HepG2 (cell line): ENCODE data around the gene SERPINE2. TPM values are rescaled to one million over a fixed set of nuclear protein-coding genes. Genes with fewer than 3 reads are reported as not detected.

Experiments used
- MEIS1 ChIP-seq: sonication (generic); formaldehyde crosslinking; IDR thresholded peaks from 2 replicates; pipeline ENCODE4 v1.9.0; 2021; ENCODE audit warnings: mild to moderate bottlenecking, missing genetic modification reagents, moderate library complexity, borderline replicate concordance
- PCBP1 ChIP-seq: fragments of 200-400 bp; formaldehyde crosslinking; IDR thresholded peaks from 2 replicates; pipeline ENCODE4 v1.6.1; 2017; ENCODE audit warnings: mild to moderate bottlenecking, low read depth, low read length, borderline replicate concordance
- PLRG1 ChIP-seq: fragments of 450-650 bp; conservative IDR thresholded peaks from 2 replicates; pipeline ENCODE4 v1.6.1; 2016
- ZNF431 ChIP-seq: sonication (generic); formaldehyde crosslinking; IDR thresholded peaks from 2 replicates; pipeline ENCODE4 v1.9.0; 2022; ENCODE audit warnings: missing genetic modification reagents, low read depth, mild to moderate bottlenecking, borderline replicate concordance
- ZNF660 ChIP-seq: sonication (generic); formaldehyde crosslinking; IDR thresholded peaks from 2 replicates; pipeline ENCODE4 v1.5.1; 2020; ENCODE audit warnings: mild to moderate bottlenecking, low read depth, missing genetic modification reagents, borderline replicate concordance
- ZNF761 ChIP-seq: sonication (generic); formaldehyde crosslinking; conservative IDR thresholded peaks from 2 replicates; pipeline ENCODE4 v1.4.0; 2020; ENCODE audit warnings: mild to moderate bottlenecking, missing genetic modification reagents
- ZNF816 ChIP-seq: sonication (generic); formaldehyde crosslinking; IDR thresholded peaks from 2 replicates; pipeline ENCODE4 v1.8.0; 2022; ENCODE audit warnings: missing genetic modification reagents, mild to moderate bottlenecking, borderline replicate concordance
- polyA plus RNA-seq, 8 experiments: library from polyadenylated mRNA; depleted of rRNA in 3 of 8; stranded (reverse) in 7 of 8; unstranded in 1 of 8; fragments of >200 nt; fragmentation: Illumina TruSeq in 4 of 8; extraction: Trizol in 4 of 8; gene quantifications; 2 replicates each; pipeline versions ENCODE4 v1.2.1 to v1.2.3, GENCODE V29; 2011 to 2016; ENCODE audit warnings: low read depth in 4 of 8, missing spikeins in 1 of 8, mixed read lengths in 1 of 8; ENCODE audit not compliant: insufficient read depth in 1 of 8
- total RNA-seq, 5 experiments: library from RNA; depleted of rRNA; stranded (reverse); fragments of >200 nt; fragmentation: Illumina TruSeq; extraction: Trizol; gene quantifications; 2 replicates each; pipeline ENCODE4 v1.2.3, GENCODE V29; 2016; ENCODE audit warnings: low read depth in 1 of 5
- TF ChIP-seq, protein P1 (sequence below): sonication (generic); formaldehyde crosslinking; conservative IDR thresholded peaks from 2 replicates; pipeline ENCODE4 v1.4.0; 2020; ENCODE audit warnings: missing genetic modification reagents
- TF ChIP-seq, protein P2 (sequence below): sonication (generic); formaldehyde crosslinking; IDR thresholded peaks from 2 replicates; pipeline ENCODE4 v1.4.0; 2020; ENCODE audit warnings: missing genetic modification reagents, borderline replicate concordance
- TF ChIP-seq, protein P3 (sequence below): sonication (generic); formaldehyde crosslinking; IDR thresholded peaks from 2 replicates; pipeline ENCODE4 v1.4.0; 2020; ENCODE audit warnings: mild to moderate bottlenecking, missing genetic modification reagents

The SERPINE2 gene
- total and polyA plus RNA-seq, 2 of the 13 experiments (the other 11 are each of a cell fraction or from before 2014, with no cell fraction given): 7.9 to 18.1 TPM

DNA sequence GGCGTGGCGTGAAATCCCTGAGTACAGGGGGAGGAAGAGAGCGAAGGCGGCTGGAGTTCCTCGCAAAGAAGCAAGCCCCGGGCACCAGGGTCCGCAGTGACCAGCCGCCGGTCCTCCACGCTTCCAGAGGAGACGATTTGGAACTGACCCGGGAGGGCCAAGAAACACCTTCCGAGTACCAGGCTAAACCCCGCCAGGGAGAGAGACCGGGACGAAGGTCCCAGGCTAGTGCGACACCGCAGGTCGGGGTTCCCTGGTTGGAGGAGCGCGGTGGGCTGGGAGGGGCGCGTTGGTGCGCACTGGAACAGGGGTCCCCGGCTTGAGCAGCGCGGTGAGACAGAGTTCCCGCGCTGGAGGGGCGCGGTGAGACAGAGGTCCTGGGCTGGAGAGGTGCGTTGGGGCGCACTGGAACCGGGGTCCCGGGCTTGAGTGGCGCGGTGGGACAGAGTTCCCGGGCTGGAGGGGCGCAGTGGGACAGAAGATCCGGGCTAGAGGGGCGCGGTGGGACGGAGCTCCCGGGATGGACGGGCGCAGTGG is 94.9 kb downstream of the SERPINE2 start (continued):
- TF ChIP-seq, protein P1, sequence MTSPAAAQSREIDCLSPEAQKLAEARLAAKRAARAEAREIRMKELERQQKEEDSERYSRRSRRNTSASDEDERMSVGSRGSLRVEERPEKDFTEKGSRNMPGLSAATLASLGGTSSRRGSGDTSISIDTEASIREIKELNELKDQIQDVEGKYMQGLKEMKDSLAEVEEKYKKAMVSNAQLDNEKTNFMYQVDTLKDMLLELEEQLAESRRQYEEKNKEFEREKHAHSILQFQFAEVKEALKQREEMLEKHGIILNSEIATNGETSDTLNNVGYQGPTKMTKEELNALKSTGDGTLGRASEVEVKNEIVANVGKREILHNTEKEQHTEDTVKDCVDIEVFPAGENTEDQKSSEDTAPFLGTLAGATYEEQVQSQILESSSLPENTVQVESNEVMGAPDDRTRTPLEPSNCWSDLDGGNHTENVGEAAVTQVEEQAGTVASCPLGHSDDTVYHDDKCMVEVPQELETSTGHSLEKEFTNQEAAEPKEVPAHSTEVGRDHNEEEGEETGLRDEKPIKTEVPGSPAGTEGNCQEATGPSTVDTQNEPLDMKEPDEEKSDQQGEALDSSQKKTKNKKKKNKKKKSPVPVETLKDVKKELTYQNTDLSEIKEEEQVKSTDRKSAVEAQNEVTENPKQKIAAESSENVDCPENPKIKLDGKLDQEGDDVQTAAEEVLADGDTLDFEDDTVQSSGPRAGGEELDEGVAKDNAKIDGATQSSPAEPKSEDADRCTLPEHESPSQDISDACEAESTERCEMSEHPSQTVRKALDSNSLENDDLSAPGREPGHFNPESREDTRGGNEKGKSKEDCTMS: no peak
- TF ChIP-seq ZNF761 (no peak), PCBP1 (no peak), PLRG1 (no peak), MEIS1 (CRISPR knock-in tag) (0 out of 2 replicates have a peak, but pooled peaks have one; percentile 13), ZNF816 (CRISPR knock-in tag) (peak; percentile 49), ZNF660 (CRISPR knock-in tag) (no peak), ZNF431 (0 out of 2 replicates have a peak, but pooled peaks have one; percentile 27)
- TF ChIP-seq, protein P2, sequence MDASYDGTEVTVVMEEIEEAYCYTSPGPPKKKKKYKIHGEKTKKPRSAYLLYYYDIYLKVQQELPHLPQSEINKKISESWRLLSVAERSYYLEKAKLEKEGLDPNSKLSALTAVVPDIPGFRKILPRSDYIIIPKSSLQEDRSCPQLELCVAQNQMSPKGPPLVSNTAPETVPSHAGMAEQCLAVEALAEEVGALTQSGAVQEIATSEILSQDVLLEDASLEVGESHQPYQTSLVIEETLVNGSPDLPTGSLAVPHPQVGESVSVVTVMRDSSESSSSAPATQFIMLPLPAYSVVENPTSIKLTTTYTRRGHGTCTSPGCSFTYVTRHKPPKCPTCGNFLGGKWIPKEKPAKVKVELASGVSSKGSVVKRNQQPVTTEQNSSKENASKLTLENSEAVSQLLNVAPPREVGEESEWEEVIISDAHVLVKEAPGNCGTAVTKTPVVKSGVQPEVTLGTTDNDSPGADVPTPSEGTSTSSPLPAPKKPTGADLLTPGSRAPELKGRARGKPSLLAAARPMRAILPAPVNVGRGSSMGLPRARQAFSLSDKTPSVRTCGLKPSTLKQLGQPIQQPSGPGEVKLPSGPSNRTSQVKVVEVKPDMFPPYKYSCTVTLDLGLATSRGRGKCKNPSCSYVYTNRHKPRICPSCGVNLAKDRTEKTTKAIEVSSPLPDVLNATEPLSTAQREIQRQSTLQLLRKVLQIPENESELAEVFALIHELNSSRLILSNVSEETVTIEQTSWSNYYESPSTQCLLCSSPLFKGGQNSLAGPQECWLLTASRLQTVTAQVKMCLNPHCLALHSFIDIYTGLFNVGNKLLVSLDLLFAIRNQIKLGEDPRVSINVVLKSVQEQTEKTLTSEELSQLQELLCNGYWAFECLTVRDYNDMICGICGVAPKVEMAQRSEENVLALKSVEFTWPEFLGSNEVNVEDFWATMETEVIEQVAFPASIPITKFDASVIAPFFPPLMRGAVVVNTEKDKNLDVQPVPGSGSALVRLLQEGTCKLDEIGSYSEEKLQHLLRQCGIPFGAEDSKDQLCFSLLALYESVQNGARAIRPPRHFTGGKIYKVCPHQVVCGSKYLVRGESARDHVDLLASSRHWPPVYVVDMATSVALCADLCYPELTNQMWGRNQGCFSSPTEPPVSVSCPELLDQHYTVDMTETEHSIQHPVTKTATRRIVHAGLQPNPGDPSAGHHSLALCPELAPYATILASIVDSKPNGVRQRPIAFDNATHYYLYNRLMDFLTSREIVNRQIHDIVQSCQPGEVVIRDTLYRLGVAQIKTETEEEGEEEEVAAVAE (CRISPR knock-in tag): peak; percentile 65; the same call in 1 of the 2 replicates
- TF ChIP-seq, protein P3, sequence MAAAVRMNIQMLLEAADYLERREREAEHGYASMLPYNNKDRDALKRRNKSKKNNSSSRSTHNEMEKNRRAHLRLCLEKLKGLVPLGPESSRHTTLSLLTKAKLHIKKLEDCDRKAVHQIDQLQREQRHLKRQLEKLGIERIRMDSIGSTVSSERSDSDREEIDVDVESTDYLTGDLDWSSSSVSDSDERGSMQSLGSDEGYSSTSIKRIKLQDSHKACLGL (CRISPR knock-in tag): peak; percentile 85
